Panc1 (cell line): ENCODE data around the gene NMB. TPM values are rescaled to one million over a fixed set of nuclear protein-coding genes. Genes with fewer than 3 reads are reported as not detected.
"Not testable (repeated sequence)": the region's sequence is repeated elsewhere in the genome, so short reads cannot be mapped to it uniquely, and the experiment has no call there.

ENCODE experiments used
- ATAC-seq: fragments of 200-7000 bp; cut with Tn5 transposase; 2 replicates; pipeline ENCODE4 v1.9.1; 2020; ENCODE audit warnings: mild to moderate bottlenecking, moderate library complexity
- BruUV-seq: library from RNA; stranded (reverse); fragments of 400-500 nt; replicated peaks from 2 replicates; lab custom pipeline; 2021; lab: Mats Ljungman, UMichigan
- CTCF ChIA-PET: fragments of 300-600 bp; sonication (Branson Sonifier 250); formaldehyde crosslinking; loops from one replicate; lab custom pipeline; 2022; ENCODE audit warnings: antibody characterized with exemption; lab: Charles Lee
- POLR2A ChIA-PET: fragments of 300-600 bp; sonication (Branson Sonifier 250); formaldehyde crosslinking; loops from one replicate; lab custom pipeline; 2022; ENCODE audit warnings: antibody characterized with exemption; lab: Charles Lee
- DNase-seq: peaks from one replicate; pipeline ENCODE4 v3.0.0-alpha.2; 2010; ENCODE audit warnings: low read depth, low spot score
- H3K27ac ChIP-seq: 2 replicates; pipeline ENCODE4 v1.5.1; 2011; ENCODE audit warnings: mild to moderate bottlenecking, low read length, inconsistent platforms
- H3K27me3 ChIP-seq: fragments of 200-500 bp; sonication (Bioruptor generic); 2 replicates; pipeline ENCODE4 v1.6.0; 2014; ENCODE audit warnings: low read length, inconsistent platforms; ENCODE audit not compliant: control insufficient read depth, insufficient read depth
- H3K36me3 ChIP-seq: fragments of 200-500 bp; sonication (Bioruptor generic); 2 replicates; pipeline ENCODE4 v1.5.1; 2014; ENCODE audit warnings: inconsistent platforms, mild to moderate bottlenecking, low read length, moderate library complexity; ENCODE audit not compliant: control insufficient read depth, insufficient read depth
- H3K4me1 ChIP-seq: 2 replicates; pipeline ENCODE4 v1.5.1; 2011; ENCODE audit warnings: inconsistent platforms, mild to moderate bottlenecking, low read length, moderate library complexity; ENCODE audit not compliant: control insufficient read depth, insufficient read depth
- H3K4me3 ChIP-seq, 2 experiments: 2 replicates each; pipeline ENCODE4 v1.5.1; 2011 to 2012; ENCODE audit warnings: low read depth in 2 of 2, low read length in 2 of 2, mild to moderate bottlenecking in 2 of 2, inconsistent platforms in 1 of 2, moderate library complexity in 1 of 2
- H3K9me3 ChIP-seq: fragments of 200-500 bp; sonication (Bioruptor generic); 2 replicates; pipeline ENCODE4 v1.5.1; 2014; ENCODE audit warnings: low read depth, mild to moderate bottlenecking, inconsistent platforms, low read length, moderate library complexity; ENCODE audit not compliant: control insufficient read depth, insufficient read depth
- POLR2AphosphoS5 ChIP-seq: IDR thresholded peaks from 2 replicates; pipeline ENCODE4 v1.6.1; 2012; ENCODE audit warnings: mild to moderate bottlenecking, low read depth, low read length, moderate library complexity
- SIN3A ChIP-seq: IDR thresholded peaks from 2 replicates; pipeline ENCODE4 v1.6.1; 2012; ENCODE audit warnings: low read depth, mild to moderate bottlenecking, low read length, moderate library complexity, borderline replicate concordance; ENCODE audit not compliant: insufficient read depth
- TCF7L2 ChIP-seq: IDR thresholded peaks from 2 replicates; pipeline ENCODE4 v1.6.1; 2011; ENCODE audit warnings: mild to moderate bottlenecking, low read depth, low read length, inconsistent platforms
- in situ Hi-C: cut with HindIII; loops from 2 replicates; pipeline ENCODE4 v1.10.0; 2016; ENCODE audit warnings: low sequenced_read_pairs, low pct_unique_long_range_greater_than_20kb
- intact Hi-C: fragments of 100-400 bp; cut with micrococcal nuclease; formaldehyde crosslinking; loops from one replicate; pipeline ENCODE4 v1.10.0; 2022; ENCODE audit not compliant: unreplicated experiment
- total RNA-seq: library from RNA; stranded (reverse); gene quantifications from one replicate; pipeline ENCODE4 v1.2.1, GENCODE V29; 2021; ENCODE audit not compliant: unreplicated experiment
- TF ChIP-seq, protein P1 (sequence below), 2 experiments: IDR thresholded peaks; 2 replicates each; pipeline ENCODE4 v1.6.1; 2011 to 2012; ENCODE audit warnings: low read depth in 2 of 2, control low read depth in 1 of 2, low read length in 1 of 2, mild to moderate bottlenecking in 1 of 2, moderate library complexity in 1 of 2; ENCODE audit not compliant: insufficient read depth in 1 of 2
- TF ChIP-seq, protein P2 (sequence below): fragments of 450-650 bp; IDR thresholded peaks from 2 replicates; pipeline ENCODE4 v1.5.1; 2017; ENCODE audit warnings: mild to moderate bottlenecking

NMB gene
- total RNA-seq, 1 experiment from 2014 or later, result 9.5 TPM

DNA sequence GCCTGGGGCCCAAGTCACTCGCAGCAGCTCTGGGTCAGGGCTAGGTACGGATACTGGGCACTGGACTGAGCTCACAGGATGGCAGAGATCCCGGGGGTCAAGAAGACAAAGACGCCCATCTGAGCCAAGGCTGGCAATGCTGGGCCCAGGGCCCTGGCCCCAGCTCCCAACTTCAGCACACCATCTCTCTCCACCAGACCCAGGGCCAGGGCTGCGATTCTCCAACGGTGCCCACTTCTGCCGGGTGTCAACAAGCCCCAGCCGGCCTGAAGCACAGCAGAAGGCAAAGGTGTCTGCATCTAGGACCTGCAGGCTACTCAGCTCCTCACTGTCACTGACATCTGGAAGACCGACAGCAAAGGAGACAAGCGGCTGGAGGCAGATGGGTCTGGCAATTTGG, 12.5 kb downstream of the NMB start:
- no peak for TF ChIP-seq TCF7L2
- TF ChIP-seq, protein P1, sequence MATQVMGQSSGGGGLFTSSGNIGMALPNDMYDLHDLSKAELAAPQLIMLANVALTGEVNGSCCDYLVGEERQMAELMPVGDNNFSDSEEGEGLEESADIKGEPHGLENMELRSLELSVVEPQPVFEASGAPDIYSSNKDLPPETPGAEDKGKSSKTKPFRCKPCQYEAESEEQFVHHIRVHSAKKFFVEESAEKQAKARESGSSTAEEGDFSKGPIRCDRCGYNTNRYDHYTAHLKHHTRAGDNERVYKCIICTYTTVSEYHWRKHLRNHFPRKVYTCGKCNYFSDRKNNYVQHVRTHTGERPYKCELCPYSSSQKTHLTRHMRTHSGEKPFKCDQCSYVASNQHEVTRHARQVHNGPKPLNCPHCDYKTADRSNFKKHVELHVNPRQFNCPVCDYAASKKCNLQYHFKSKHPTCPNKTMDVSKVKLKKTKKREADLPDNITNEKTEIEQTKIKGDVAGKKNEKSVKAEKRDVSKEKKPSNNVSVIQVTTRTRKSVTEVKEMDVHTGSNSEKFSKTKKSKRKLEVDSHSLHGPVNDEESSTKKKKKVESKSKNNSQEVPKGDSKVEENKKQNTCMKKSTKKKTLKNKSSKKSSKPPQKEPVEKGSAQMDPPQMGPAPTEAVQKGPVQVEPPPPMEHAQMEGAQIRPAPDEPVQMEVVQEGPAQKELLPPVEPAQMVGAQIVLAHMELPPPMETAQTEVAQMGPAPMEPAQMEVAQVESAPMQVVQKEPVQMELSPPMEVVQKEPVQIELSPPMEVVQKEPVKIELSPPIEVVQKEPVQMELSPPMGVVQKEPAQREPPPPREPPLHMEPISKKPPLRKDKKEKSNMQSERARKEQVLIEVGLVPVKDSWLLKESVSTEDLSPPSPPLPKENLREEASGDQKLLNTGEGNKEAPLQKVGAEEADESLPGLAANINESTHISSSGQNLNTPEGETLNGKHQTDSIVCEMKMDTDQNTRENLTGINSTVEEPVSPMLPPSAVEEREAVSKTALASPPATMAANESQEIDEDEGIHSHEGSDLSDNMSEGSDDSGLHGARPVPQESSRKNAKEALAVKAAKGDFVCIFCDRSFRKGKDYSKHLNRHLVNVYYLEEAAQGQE (IDR thresholded peaks at IDR 0.05; ENCODE audit: insufficient read depth in 1 of 2, low read depth in 2 of 2, low read length in 1 of 2), result no peak
- TF ChIP-seq, protein P2, sequence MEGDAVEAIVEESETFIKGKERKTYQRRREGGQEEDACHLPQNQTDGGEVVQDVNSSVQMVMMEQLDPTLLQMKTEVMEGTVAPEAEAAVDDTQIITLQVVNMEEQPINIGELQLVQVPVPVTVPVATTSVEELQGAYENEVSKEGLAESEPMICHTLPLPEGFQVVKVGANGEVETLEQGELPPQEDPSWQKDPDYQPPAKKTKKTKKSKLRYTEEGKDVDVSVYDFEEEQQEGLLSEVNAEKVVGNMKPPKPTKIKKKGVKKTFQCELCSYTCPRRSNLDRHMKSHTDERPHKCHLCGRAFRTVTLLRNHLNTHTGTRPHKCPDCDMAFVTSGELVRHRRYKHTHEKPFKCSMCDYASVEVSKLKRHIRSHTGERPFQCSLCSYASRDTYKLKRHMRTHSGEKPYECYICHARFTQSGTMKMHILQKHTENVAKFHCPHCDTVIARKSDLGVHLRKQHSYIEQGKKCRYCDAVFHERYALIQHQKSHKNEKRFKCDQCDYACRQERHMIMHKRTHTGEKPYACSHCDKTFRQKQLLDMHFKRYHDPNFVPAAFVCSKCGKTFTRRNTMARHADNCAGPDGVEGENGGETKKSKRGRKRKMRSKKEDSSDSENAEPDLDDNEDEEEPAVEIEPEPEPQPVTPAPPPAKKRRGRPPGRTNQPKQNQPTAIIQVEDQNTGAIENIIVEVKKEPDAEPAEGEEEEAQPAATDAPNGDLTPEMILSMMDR, result no peak
- TF ChIP-seq SIN3A, result no peak
- TF ChIP-seq POLR2AphosphoS5, result no peak
- ATAC-seq, result no peak
- CTCF ChIA-PET, result no interaction called here
- in situ Hi-C loops (no loop called here), intact Hi-C loops (no loop called here)
- POLR2A ChIA-PET, result no interaction called here
- H3K27me3 ChIP-seq, result no peaks in the 10 kb centered on the region
- H3K36me3 ChIP-seq, result peaks cover 4% of the 10 kb centered on the region
- no peak overlapping the region for H3K4me3 ChIP-seq
- H3K9me3 ChIP-seq, result no peaks in the 10 kb centered on the region
- no peaks in the 10 kb centered on the region for H3K4me1 ChIP-seq
- BruUV-seq, result no TSS peak
- no peak for DNase-seq
- H3K27ac ChIP-seq, result no peak overlapping the region

DNA sequence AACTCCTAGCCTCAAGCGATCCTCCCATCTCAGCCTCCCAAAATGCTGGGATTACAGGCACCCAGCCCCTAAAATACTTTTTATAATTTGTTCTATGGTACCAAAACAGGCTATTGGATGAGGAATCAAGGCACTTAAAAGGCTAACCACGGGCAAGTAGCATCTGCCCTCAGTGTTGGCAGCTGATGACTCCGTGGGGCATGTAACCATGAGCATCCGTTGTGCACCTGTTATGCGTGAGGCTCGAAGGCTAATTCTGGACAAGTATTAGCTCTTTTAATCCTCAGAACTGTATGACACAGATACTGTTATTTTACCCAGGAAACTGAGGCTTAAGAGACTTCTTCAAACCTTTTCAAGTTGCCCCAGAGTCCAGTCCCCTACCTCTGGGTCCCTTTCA, 14.2 kb downstream of the NMB start:
- intact Hi-C loops (no loop called here), in situ Hi-C loops (no loop called here)
- Histone ChIP-seq H3K4me3 (no peak overlapping the region), H3K4me1 (no peaks in the 10 kb centered on the region), H3K9me3 (no peaks in the 10 kb centered on the region), H3K27me3 (no peaks in the 10 kb centered on the region), H3K36me3 (peaks cover 4% of the 10 kb centered on the region), H3K27ac (no peak overlapping the region)
- ATAC-seq (no peak), DNase-seq (no peak)
- ChIA-PET CTCF (no interaction called here), POLR2A (no interaction called here)
- TF ChIP-seq TCF7L2, result no peak
- no TSS peak for BruUV-seq

DNA sequence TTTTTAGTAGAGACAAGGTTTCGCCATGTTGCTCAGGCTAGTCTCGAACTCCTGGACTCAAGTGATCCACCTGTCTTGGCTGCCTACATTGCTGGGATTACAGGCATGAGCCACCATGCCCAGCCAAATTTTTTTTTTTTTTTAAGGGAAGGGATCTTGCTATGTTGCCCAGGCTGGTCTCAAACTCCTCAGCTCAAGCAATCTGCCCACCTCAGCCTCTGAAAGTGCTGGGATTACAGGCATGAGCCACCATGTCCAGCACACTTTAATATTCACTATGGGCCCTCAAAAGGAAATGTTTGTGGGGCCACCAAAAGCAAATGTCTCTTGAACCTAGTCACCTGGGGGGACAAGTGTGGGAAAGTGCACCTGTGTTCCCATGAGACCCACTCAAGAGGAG, 15.4 kb downstream of the NMB start:
- TF ChIP-seq POLR2AphosphoS5, result 0 out of 2 replicates have a peak, but pooled peaks have one; percentile 9
- H3K9me3 ChIP-seq, H3K27me3 ChIP-seq, H3K4me1 ChIP-seq, DNase-seq, ATAC-seq, in situ Hi-C loops, H3K27ac ChIP-seq, H3K36me3 ChIP-seq, H3K4me3 ChIP-seq, intact Hi-C loops: not testable (repeated sequence)
- POLR2A ChIA-PET, result interaction anchor here (0.6 kb wide), 2 partner anchors 260 to 301 kb away, joined by 3 to 4 read pairs; no protein-coding TSS in a partner anchor
- CTCF ChIA-PET, result interaction anchor here (0.6 kb wide), 1 partner anchor 1000 kb away, joined by 6 read pairs; no protein-coding TSS in a partner anchor
- TSS peak; percentile 21 for BruUV-seq

DNA sequence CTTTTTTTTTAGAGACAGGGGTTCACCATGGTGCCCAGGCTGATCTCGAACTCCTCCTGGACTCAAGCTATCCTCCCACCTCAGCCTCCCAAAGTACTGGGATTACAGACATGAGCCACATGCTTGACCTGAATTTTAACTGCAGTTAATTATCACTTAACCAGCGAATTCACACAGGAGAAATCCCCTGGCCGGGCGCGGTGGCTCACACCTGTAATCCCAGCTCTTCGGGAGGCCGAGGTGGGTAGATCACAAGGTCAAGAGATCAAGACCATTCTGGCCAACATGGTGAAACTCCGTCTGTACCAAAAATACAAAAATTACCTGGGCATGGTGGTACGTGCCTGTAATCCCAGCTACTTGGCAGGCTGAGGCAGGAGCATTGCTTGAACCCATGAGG, 16.1 kb downstream of the NMB start:
- H3K36me3 ChIP-seq, intact Hi-C loops, CTCF ChIA-PET, ATAC-seq, H3K4me1 ChIP-seq, H3K27ac ChIP-seq, DNase-seq, BruUV-seq, H3K27me3 ChIP-seq, H3K4me3 ChIP-seq, in situ Hi-C loops, H3K9me3 ChIP-seq: not testable (repeated sequence)
- POLR2A ChIA-PET, result interaction anchor here (0.7 kb wide), 1 partner anchor 26 kb away, joined by 5 read pairs; no protein-coding TSS in a partner anchor
